Left cardiac atrium (tissue), 4 donors: ENCODE results near the gene RASD2. TPM values are rescaled to one million over a fixed set of nuclear protein-coding genes. Genes with fewer than 3 reads are reported as not detected.

Experiments
- ATAC-seq, 2 donors: fragments of 200-7000 bp; cut with Tn5 transposase; one replicate each; pipeline ENCODE4 v1.9.1; 2020; ENCODE audit warnings: mild to moderate bottlenecking in 2 of 2, moderate library complexity in 2 of 2
- DNase-seq: peaks from one replicate; pipeline ENCODE4 v3.0.0-alpha.2; 2020
- intact Hi-C, 2 donors: fragments of 100-400 bp; cut with DNase I; formaldehyde crosslinking; loops; one replicate each; pipeline versions ENCODE4 v1.14.1 to v1.15.1; 2022 to 2023
- total RNA-seq, 2 donors: library from RNA; stranded (reverse); fragmentation: NEBNext Ultra II Directional; extraction: Animal tissue kit (Norgen Biotek cat#: 25700); gene quantifications; one replicate each; pipeline ENCODE4 v1.2.1, GENCODE V29; 2021
- donor health status: DM: no; HTN: yes; CAD: no.
- donor health status: DM: no; HTN: yes; CAD: no; lungs with severe emphysema.
- donor health status: DM: yes; HTN: yes; CAD: no.
- donor health status: Dilated cardiomyopathy.

Gene RASD2
- total RNA-seq, 2 donors from 2014 or later = 2.7 to 4.0 TPM

- peak; percentile 11 to 36 for ATAC-seq
- DNase-seq = no peak
- intact Hi-C loops = no loop called here
These were observed 51.9 kb downstream of the RASD2 start for GRCh38 chr22:35592418-35592967.

GRCh38 chr22:35593071-35593890 is 52.6 kb downstream of the RASD2 start:
- DNase-seq (no peak), ATAC-seq (no peak)
- intact Hi-C loops = no loop called here

GRCh38 chr22:35593891-35594470 is 53.4 kb downstream of the RASD2 start:
- no peak for ATAC-seq
- intact Hi-C loops = no loop called here
- no peak for DNase-seq

- no peak for ATAC-seq
- intact Hi-C loops = no loop called here
- no peak for DNase-seq
These were observed 54.1 kb downstream of the RASD2 start for GRCh38 chr22:35594686-35595085.

- DNase-seq (no peak), ATAC-seq (peak; percentile 60 to 68)
- intact Hi-C loops = no loop called here
These were observed 56.2 kb downstream of the RASD2 start for GRCh38 chr22:35596821-35597220.

GRCh38 chr22:35597692-35598395 is 57.2 kb downstream of the RASD2 start:
- no peak for DNase-seq
- intact Hi-C loops = no loop called here

GRCh38 chr22:35598396-35598710 is 57.7 kb downstream of the RASD2 start:
- no peak for DNase-seq
- no peak for ATAC-seq
- intact Hi-C loops = no loop called here

More at GRCh38 chr22:35597692-35598395, 57.2 kb downstream of the RASD2 start:
- ATAC-seq = peak; percentile 10 to 67

GRCh38 chr22:35599364-35599763 is 58.7 kb downstream of the RASD2 start:
- no peak for DNase-seq
- no peak for ATAC-seq
- intact Hi-C loops = no loop called here

GRCh38 chr22:35600476-35600875 is 59.8 kb downstream of the RASD2 start:
- intact Hi-C loops = no loop called here
- no peak for DNase-seq

GRCh38 chr22:35601013-35601580 is 60.5 kb downstream of the RASD2 start:
- no peak for DNase-seq
- no peak for ATAC-seq
- intact Hi-C loops = no loop called here

More at GRCh38 chr22:35600476-35600875, 59.8 kb downstream of the RASD2 start:
- ATAC-seq = no peak

GRCh38 chr22:35601743-35602615 is 61.3 kb downstream of the RASD2 start:
- intact Hi-C loops = no loop called here
- DNase-seq = no peak
- peak; percentile 9 to 38 for ATAC-seq

Other genes starting within 250 kb of the RASD2 start
- 10 to 100 TPM; 45.1 to 57.9 TPM for gene TOM1, start 240.9 kb upstream of the RASD2 start, total RNA-seq
- 10 to 100 TPM; 13.6 to 16.0 TPM for gene HMOX1, start 159.7 kb upstream of the RASD2 start, total RNA-seq
- 10 to 100 TPM; 11.0 to 21.9 TPM for gene MCM5, start 140.7 kb upstream of the RASD2 start, total RNA-seq
- gene MB, start 76.5 kb downstream of the RASD2 start, total RNA-seq = 1,000 to 10,000 TPM; 7,141 to 7,312 TPM
- gene APOL6, start 107.6 kb downstream of the RASD2 start, total RNA-seq = 10 to 100 TPM; 20.6 to 23.0 TPM
- not detected for gene APOL5, start 177.0 kb downstream of the RASD2 start, total RNA-seq